ENCODE measurements around the gene ENOX1.

ENOX1 gene

DNA sequence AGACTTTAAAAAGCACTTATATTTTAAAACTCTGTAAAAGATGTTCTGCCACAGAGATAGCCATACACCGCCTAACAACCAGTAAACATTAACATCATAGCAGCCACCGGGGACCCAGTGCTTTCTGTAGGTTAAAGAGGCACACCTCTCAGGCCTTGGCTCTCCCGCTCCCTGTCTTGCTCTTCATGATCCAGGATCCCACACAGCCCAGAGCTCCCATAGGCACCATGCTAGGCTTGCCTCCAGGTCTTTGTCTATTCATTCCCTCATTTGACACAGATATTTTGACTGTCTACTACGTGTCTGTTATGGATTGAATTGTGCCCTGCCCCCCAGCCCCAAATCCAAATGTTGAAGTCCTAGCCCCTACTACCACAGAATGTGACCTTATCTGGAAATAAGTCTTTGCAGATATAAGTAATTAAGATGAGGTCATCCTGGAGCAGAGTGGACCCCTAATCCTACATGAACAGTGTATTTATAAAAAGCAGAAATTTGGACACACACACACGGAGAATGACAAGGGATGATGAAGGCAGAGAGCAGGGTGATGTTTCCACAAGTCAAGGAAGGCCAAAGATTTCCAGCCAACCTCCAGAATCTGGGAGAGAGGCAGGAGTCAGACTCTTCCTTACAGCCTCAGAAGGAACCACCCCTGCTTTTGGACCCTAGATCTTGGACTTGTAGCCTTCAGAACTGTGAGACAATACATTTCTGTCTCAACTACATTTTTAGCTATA is 490.8 kb downstream of the ENOX1 start:
- no peak for DNase-seq (ENCODE audit: low read depth in 1 of 2, low spot score in 1 of 2)

DNA sequence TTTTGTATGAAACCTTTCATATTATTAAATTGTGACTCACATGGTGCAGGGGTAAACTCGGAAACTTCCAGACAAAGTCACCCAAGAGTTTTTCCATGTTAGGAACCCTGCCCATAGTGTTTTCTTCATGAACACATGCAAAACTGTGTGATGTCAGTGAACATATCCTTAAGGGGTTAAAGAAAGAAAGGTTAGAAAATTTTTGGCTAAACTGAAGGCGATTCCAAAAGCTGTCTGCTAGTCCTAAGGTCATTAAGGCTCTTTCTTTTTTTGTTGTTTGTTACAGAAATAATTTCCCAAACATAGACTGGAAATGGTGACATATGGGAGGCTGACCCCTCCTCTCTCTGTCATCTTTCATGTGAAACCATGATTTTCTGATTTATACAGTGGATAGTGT is 491.5 kb downstream of the ENOX1 start:
- DNase-seq (ENCODE audit: low read depth in 1 of 2, low spot score in 1 of 2) = no peak

DNA sequence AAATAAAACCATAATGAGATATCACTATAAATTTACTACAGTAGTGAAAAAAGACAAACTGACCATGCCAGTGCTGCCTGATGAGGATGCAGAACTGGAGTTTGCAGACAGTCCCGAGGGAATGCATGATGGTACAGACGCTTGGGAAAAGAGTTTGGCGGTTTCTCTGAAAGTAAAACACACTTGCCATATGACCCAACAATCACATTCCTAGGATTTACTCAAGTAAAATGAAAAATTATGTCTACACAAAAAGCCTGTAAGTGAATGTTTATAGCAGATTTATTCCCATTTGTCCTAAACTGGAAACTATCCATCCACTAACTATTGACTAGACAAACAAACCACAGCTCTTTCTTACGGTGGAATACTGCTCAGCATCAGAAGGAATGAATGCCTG is 492.4 kb downstream of the ENOX1 start:
- no peak for DNase-seq (ENCODE audit: low read depth in 1 of 2, low spot score in 1 of 2)

DNA sequence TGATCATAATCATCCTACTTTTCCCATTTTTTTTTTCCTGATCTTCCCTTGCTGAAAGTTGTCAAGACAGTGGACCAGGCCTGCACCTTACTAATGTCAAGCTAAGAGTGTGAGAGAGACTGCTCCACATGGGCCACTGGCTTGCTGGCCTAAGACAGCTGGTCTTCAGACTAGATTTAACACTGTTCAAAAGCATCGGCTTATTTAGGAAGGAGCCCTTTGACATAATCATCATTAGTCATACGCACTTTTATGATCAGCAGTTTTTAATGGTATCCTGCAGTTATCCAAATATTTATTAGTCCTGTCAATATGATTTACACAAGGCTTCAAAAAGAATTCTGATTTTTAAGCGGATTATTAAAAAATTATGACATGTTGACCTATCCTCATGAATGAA is 492.8 kb downstream of the ENOX1 start:
- no peak for DNase-seq (ENCODE audit: low read depth in 1 of 2, low spot score in 1 of 2)

DNA sequence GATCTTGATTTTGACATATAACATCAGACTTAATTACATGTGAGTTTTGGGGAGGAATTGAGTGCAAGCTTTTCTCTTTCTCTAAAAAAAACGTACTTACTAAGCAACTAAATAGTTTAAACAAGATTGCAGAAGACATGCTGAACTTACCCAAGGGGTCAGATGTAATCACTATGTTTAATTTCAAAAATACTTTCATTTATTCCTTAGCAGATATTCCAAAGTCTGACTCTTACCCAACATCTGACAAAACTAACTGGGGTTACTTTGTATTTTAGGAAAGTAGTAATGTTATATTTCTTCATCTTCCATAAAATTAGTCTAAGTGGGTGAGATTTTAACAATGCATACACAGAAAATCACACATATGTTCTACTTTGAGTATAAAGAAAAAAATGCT is 493.2 kb downstream of the ENOX1 start:
- no peak for DNase-seq (ENCODE audit: low read depth in 1 of 2, low spot score in 1 of 2)

DNA sequence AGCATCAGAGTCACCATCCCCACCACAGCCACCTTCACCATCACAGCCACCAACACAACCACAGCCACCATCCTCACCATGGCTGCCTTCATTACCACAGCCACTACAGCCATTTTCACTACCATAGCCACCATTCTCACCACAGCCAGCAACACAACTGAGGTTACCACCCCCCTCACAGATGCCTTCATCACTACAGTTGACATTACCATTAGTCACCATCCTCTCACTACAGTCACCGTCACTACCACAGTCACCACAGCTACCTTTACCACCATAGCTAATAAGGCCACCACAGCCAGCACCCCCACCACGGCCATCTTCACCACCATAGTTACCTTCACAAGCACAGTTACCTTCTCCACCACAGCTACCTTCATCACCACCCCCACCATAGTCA is 493.8 kb downstream of the ENOX1 start:
- DNase-seq (ENCODE audit: low read depth in 1 of 2, low spot score in 1 of 2) = no peak

DNA sequence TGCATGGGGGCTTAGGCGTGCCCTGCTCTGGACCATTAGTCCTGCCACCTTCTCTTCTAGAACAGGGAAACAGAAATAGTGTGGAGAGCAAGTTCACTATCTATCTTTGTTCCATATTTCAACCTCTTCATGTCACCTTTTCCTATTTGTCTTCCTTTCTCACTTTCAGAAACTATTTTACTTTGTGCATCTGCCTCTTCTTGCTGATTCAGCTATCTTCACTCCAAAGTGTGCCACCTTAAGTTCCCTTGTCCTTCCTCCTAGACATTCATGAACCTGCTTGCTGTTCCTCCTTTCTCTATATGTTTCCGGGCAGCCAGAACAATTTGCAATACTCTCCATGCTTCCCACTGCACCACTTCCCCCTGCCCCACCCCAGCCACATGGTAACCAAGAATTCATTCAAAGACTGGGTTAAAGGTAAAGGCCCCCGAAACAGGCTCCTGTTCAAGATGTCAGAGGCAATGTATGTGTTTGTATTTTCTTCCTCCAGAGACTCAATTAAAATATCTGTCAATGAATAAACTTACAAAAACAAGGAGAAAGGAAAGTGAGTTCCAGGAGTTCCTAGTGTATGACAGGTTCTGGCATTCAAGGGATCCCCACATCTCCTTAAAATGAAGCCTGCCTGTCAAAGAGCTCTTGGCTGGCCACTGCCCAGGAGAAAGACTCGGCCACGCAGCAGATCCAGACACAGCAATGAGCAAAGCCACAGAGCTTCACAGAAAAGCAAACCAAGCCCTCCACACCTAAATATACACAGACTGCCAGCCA is 495.3 kb downstream of the ENOX1 start:
- no peak for DNase-seq (ENCODE audit: low read depth in 1 of 2, low spot score in 1 of 2)

DNA sequence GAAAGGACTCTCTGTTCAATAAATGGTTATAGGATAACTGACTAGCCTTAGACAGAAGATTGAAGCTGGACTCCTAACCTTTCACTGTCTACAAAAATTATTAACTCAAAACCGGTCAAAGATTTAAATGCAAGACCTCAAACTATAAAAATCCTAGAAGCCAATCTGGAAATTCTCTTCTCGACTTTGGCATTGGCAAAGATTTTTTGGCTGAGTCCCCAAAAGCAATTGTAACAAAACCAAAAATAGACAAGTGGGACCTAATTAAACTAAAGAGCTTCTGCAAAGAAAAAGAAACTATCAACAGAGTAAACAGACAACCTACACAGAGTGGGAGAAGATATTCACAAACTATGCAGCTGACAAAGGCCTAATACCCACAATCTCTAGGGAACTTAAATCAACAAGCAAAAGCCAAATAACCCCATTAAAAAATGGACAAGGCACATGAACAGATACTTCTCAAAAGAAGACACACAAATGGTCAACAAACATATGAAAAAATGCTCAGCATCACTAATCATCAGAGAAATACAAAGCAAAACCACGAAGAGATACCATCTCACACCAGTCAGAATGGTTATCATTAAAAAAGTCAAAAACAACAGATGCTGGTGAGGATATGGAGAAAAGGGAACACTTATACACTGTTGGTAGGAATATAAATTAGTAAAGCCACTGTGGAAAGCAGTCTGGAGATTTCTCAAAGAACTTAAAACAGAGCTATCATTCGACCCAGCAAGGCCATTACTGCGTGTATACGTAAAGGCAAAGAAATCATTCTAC is 497.1 kb downstream of the ENOX1 start:
- DNase-seq (ENCODE audit: low read depth in 1 of 2, low spot score in 1 of 2) = no peak

DNA sequence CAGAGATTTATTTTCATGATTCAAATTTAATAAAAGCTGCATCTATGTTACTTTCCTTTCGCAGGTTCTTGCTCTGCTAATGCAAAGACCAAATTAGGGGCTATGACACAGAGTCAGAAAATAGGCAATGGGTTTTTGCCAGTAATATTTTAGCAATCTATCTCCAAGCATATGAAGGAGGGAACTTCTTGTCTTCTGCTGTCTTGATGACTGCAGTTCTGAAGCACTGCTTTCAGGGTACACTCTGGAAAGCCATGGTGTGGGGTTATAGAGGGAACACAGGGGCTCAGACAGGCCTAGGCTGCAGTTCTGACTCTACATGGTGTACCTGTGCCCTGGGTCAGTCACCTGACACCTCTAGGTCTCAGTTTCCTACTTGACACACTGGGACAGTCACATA is 500.0 kb downstream of the ENOX1 start:
- no peak for DNase-seq (ENCODE audit: low read depth in 1 of 2, low spot score in 1 of 2)

DNA sequence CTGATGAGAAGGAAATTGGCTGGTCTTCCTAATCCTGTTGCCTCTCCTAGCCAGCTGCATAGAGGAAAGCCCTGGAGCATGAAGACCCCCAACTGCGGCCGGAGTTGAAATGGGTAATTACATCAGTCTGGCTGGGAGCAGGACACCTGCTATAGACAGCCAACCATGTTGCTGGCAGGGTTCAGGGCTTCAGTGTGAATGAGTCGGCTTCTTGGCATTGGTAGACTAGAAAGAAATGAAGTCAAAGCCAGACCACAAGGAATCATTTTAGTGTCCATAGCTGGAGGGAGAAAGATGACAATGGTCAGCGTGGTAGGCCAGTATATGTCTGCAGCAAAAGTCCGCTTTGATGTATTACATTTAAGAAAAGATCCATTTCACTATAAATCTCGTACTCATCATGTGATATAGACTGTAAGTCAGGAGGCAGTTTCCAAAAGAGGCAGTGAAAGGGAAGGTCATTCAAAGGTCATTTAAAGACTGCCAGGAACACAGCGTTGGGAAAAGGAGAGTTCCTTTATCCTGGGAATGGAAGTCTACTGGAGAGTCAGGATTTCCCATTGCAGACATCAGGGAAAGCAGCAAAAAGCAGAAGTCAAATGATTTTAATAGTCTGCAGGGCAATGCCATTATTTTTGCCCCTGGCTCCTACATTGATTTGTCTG is 500.7 kb downstream of the ENOX1 start:
- DNase-seq (ENCODE audit: low read depth in 1 of 2, low spot score in 1 of 2) = no peak

DNA sequence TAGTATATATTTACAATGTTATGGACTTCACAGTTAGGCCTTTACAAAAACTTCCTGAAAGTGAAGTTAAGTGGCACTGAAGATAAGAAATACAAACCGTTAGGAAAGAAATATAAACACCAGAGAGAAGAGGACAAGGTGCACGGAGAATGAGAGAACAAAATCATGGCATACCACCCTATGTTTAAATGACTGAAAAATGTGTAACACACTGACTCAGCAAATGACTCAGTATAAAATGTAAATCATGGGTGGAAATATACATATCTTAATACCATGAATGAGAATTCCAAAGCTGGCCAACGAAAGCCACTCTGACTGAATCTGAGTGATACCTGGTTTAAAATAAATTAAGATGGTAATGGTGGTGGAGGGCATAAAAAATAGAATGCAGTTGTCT is 502.6 kb downstream of the ENOX1 start:
- no peak for DNase-seq (ENCODE audit: low read depth in 1 of 2, low spot score in 1 of 2)

DNA sequence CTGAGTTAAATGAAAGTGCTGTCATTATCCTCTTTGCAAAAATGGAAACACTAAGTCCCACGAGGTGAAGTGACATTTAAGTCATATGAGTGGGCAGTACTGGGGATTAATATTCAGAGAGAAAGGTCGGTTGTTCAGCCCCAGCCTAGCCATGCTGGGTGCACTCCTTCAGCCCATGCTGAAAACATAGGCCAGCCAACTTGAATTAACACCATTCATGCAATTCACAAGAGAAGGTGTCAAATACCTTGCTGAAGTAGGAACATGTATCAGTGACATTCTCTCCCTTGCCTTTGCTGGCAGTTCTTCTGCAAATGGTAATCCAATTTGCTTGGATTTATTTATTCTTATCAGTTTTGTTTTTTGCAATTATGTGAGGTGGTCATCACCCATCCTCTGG is 507.1 kb downstream of the ENOX1 start:
- DNase-seq (ENCODE audit: low read depth in 1 of 2, low spot score in 1 of 2) = no peak

DNA sequence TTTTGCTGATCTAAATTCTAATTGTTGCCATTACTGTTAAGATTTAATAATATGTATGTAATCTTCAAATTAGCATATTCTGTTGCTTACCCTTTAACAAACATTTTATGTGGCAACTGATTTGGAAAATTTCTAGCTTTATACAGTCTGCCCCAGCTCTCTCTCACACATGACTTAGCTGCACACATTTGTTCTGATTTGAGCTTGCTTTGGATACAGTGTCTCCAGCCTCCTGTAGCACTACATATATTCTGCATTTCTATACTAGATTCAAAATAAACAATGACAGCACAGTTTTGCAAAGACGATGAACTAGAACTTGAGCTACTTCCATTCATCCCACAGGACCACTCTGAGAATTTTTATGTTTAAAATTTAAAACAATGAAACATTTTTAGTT is 508.6 kb downstream of the ENOX1 start:
- DNase-seq (ENCODE audit: low read depth in 1 of 2, low spot score in 1 of 2) = no peak

DNA sequence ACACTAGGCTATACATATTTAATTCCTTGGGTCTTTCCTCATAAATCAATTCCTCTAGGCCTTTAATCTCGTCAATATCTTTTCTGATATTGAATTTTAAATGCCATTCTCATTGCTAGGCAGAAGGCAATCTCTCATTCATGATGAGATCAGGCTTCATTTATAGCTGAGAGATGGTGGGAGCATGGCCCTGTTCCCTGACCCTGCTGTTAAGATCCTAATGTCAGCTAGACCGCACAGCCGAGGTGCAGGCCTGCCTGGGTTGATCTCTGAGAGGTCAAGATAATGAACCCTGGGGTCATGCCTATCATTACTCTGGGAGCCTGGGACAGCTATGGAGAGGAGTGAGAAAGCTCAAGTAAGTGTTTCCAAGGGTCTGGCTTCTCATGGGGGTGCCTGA is 509.6 kb downstream of the ENOX1 start:
- no peak for DNase-seq (ENCODE audit: low read depth in 1 of 2, low spot score in 1 of 2)

DNA sequence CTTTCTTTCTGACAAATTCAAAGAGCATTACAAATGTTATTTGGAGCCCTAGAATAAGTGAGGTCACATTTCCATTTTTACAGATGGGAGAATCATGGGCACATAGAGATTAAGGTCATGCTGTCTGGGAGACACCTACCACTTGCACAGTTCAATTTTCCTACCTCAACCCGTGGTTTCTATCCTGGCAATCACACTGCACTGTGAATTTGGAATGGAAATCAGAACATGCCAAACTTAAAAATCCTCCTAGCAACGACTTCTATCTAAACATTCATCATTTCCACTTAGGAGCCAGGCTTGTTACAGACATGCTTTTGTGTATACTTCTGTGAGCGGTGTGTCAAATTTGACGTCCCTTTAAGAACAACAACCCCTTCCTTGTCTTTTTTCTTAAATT is 511.9 kb downstream of the ENOX1 start:
- DNase-seq (ENCODE audit: low read depth in 1 of 2, low spot score in 1 of 2) = no peak

DNA sequence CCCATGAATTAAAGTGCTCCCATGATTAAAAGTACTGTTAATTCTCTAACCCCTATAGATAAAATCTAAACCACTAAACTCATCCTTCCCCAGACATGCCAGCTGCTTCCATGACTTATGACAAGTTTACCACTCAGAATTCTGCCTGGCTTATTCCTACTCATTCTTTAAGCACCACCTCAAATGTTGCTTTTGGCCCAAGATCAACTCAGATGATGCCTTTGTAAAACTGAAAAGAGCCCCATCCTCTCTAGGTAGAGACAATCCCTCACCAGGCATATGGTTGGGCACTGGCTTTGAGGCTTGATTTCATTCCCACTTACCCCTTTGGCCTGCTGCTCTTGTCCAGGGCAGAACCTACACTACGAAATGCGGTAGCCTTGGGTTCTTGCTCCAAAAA is 513.4 kb downstream of the ENOX1 start:
- no peak for DNase-seq (ENCODE audit: low read depth in 1 of 2, low spot score in 1 of 2)

DNA sequence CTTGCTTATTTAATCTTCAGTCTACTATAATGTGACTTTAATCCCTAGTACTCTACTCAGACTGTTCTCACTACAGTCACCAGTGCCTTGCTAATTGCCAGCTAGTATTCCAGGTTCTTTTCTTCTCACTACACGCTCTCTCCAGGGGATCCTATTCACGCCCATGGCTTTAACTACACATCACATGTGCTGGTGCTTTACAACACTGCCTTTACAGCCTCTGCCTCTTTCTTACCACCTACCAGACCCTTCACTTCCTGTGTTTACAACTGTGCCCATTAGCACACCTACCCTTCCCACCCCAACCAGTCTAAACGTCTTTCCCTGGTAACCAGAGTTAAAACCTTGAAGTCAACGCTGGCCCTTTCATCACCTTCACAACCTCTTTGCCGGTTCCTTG is 513.9 kb downstream of the ENOX1 start:
- no peak for DNase-seq (ENCODE audit: low read depth in 1 of 2, low spot score in 1 of 2)

DNA sequence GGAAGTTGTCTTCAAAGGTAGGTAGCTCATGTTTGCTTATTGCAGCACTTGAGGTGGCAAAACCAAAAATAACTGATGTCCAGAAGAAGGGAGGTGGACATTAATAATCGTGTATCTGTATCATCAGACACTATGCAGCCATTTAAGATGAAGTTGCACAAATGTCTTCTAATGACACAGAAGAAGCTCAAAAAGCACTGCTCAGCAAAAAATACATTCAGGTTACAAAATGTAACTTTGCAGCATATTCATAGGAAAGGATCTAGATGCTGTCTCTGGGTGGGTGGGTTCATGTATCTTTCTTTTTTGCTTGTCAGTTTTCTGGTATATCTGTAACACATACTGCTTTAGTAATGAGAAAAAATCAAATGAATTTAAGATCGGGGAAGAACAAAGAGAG is 515.6 kb downstream of the ENOX1 start:
- no peak for DNase-seq (ENCODE audit: low read depth in 1 of 2, low spot score in 1 of 2)

DNA sequence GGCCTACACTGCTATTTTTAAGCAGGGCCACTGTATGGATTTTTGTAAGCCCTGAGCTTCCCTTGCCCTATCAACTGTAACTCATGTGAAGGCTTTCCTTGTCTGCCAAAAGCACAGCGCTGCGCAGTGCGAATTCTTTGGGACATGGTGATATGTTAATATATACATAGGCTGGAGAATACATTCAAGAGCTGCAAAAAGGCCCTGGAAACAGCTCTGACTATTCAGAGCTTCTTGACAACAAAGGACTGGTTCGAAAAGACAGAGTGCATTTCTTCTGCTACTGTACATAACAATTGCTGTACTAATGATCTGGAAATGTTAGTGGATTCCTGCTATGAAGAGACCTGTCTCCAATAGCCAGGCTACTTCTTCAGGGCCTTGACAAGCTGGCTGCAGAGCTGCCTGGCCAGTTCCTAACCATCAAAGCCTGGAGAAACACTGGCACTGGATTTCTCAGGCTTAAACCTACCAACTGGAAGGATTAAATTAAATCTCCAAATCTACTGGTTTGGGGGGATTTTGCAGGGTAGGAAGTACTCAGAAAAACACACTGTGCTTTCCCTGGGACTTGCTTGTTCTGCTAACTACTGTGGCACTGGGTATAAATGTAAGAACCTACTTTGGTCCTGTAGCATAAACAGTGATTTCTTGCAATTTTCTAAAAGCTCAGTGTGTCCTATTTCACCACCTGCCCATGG is 516.5 kb downstream of the ENOX1 start:
- no peak for DNase-seq (ENCODE audit: low read depth in 1 of 2, low spot score in 1 of 2)

DNA sequence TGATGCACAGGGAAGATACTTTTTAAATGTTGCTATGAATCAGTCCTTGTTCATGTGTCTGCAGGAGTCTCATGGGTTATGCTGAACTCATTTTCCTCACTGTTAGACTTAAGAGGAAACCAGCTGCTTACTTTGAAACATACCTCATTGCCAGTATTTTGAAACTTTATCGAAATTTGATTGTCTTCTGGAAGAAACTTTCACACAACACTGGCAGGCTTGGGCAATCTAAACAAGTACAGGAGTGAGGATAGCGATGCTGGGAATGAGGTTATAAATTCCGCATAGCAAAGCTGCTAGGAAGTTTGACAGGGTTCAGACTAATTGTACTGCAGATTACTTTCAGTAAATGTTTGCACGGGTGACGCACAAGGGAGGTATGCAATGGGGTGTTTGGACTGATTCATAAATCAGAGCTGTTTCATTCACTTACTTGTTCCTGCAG is 517.7 kb downstream of the ENOX1 start:
- DNase-seq (ENCODE audit: low read depth in 1 of 2, low spot score in 1 of 2) = no peak

DNA sequence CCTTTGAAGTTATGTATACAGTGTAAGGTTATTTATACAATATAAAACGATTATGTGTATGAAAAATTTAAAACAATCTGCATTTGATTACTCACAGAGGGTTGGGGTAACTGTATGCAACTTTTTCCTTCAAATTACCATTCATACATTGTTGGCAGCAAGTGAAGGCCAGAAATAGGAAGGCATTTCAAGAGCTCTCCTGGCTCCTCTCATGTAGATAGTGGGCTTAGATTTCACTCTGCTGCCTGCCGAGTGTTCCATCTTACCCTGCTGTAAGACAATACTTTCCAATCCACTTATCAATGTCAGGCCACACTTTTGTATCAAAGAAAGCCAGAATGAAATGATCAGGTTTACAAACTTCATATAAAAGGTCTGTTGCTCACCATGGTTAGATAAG is 518.1 kb downstream of the ENOX1 start:
- DNase-seq (ENCODE audit: low read depth in 1 of 2, low spot score in 1 of 2) = no peak

All from stimulated activated CD4-positive, alpha-beta T cell treated with anti-CD3 and anti-CD28 coated beads, Interleukin-15, amount 100 ng/mL, for 1 hour (primary cell).